Endothelial cell of umbilical vein (primary cell): ENCODE results near the gene STX11. TPM values are rescaled to one million over a fixed set of nuclear protein-coding genes. Genes with fewer than 3 reads are reported as not detected.

ENCODE experiments used
- BruUV-seq: library from RNA; stranded (reverse); fragments of 400-500 nt; replicated peaks from 2 replicates; lab custom pipeline; 2021; lab: Mats Ljungman, UMichigan
- CTCF ChIA-PET: fragments of 300-600, 350-600 bp; sonication (Branson Sonifier 250); formaldehyde crosslinking; loops from one replicate; lab custom pipeline; 2021; ENCODE audit warnings: antibody characterized with exemption, inconsistent platforms; lab: Charles Lee
- POLR2A ChIA-PET: fragments of 300-600, 350-600 bp; sonication (Branson Sonifier 250); formaldehyde crosslinking; loops from one replicate; lab custom pipeline; 2021; ENCODE audit warnings: antibody characterized with exemption, inconsistent platforms; lab: Charles Lee
- DNase-seq: peaks from one replicate; pipeline ENCODE4 v3.0.0-alpha.2; 2011; ENCODE audit warnings: low read depth, low spot score
- FAIRE-seq: peaks from 2 replicates; lab custom pipeline; 2011; peaks lifted over from hg19 to GRCh38; lab: Jason Lieb, UNC
- H2AFZ ChIP-seq: 2 replicates; pipeline ENCODE4 v1.6.0; 2012; ENCODE audit warnings: low read depth, low read length, control low read depth, inconsistent platforms
- H3K27ac ChIP-seq: 2 replicates; pipeline ENCODE4 v1.5.1; 2011; ENCODE audit warnings: low read depth, mild to moderate bottlenecking, control low read depth, low read length, moderate library complexity; ENCODE audit not compliant: insufficient read depth
- H3K27me3 ChIP-seq, 2 experiments: 2 replicates each; pipeline versions ENCODE4 v1.6.0 to v1.6.1; 2011; ENCODE audit warnings: low read length in 2 of 2, mixed read lengths in 1 of 2; ENCODE audit not compliant: control insufficient read depth in 2 of 2, insufficient read depth in 2 of 2
- H3K36me3 ChIP-seq, 2 experiments: 2 replicates in 1 of 2; 3 replicates in 1 of 2; pipeline ENCODE4 v1.5.1; 2011; ENCODE audit warnings: low read length in 2 of 2, mild to moderate bottlenecking in 1 of 2, moderate library complexity in 1 of 2; ENCODE audit not compliant: control insufficient read depth in 2 of 2, insufficient read depth in 2 of 2; ENCODE audit errors: extremely low read depth in 1 of 2
- H3K4me1 ChIP-seq: 3 replicates; pipeline ENCODE4 v1.5.1; 2011; ENCODE audit warnings: mild to moderate bottlenecking, low read length; ENCODE audit not compliant: control insufficient read depth, insufficient read depth; ENCODE audit errors: extremely low read depth
- H3K4me2 ChIP-seq: 2 replicates; pipeline ENCODE4 v1.6.1; 2011; ENCODE audit warnings: low read length, control low read depth, mixed read lengths; ENCODE audit not compliant: insufficient read depth
- H3K4me3 ChIP-seq, 3 experiments: fragments of 200-600 bp in 1 of 3; sonication (generic), shearing (Covaris generic) in 1 of 3; replicated peaks in 1 of 3; 2 replicates each; pipeline ENCODE4 v1.5.1; 2011 to 2016; ENCODE audit warnings: control low read depth in 3 of 3, low read length in 3 of 3, mild to moderate bottlenecking in 2 of 3, inconsistent platforms in 1 of 3, low read depth in 1 of 3, moderate library complexity in 1 of 3; ENCODE audit not compliant: insufficient read depth in 1 of 3
- H3K79me2 ChIP-seq: 2 replicates; pipeline ENCODE4 v1.6.0; 2012; ENCODE audit warnings: low read length, inconsistent platforms; ENCODE audit not compliant: control insufficient read depth, insufficient read depth
- H3K9ac ChIP-seq: replicated peaks from 2 replicates; pipeline ENCODE3; 2011; ENCODE audit warnings: low read length, control low read depth; ENCODE audit not compliant: insufficient read depth; ENCODE audit errors: extremely low read depth
- H3K9me1 ChIP-seq: replicated peaks from 3 replicates; pipeline ENCODE4 v1.6.0; 2011; ENCODE audit warnings: mild to moderate bottlenecking, low read length; ENCODE audit not compliant: control insufficient read depth, insufficient read depth; ENCODE audit errors: extremely low read depth
- H3K9me3 ChIP-seq: replicated peaks from 2 replicates; pipeline ENCODE4 v1.5.1; 2012; ENCODE audit warnings: low read length, inconsistent platforms; ENCODE audit not compliant: control insufficient read depth, insufficient read depth
- H4K20me1 ChIP-seq: replicated peaks from 2 replicates; pipeline ENCODE3; 2011; ENCODE audit warnings: mild to moderate bottlenecking, low read length; ENCODE audit not compliant: control insufficient read depth, insufficient read depth; ENCODE audit errors: extremely low read depth
- CTCF ChIP-seq, 2 donors: IDR thresholded peaks; 1 replicate in 1 of 2; 2 replicates in 1 of 2; pipeline ENCODE4 v1.5.1; 2011; ENCODE audit warnings: low read length in 2 of 2, mild to moderate bottlenecking in 2 of 2, moderate library complexity in 2 of 2, control low read depth in 1 of 2, inconsistent platforms in 1 of 2, low read depth in 1 of 2; ENCODE audit not compliant: insufficient read depth in 1 of 2; ENCODE audit errors: extremely low read depth in 1 of 2
- EZH2 ChIP-seq: IDR thresholded peaks from 2 replicates; pipeline ENCODE4 v1.6.1; 2012; ENCODE audit warnings: borderline replicate concordance, low read depth, mild to moderate bottlenecking, moderate library complexity, low read length, inconsistent platforms; ENCODE audit not compliant: severe bottlenecking
- FOS ChIP-seq: IDR thresholded peaks from 2 replicates; pipeline ENCODE4 v1.6.1; 2011; ENCODE audit warnings: mild to moderate bottlenecking, low read length, moderate library complexity, borderline replicate concordance; ENCODE audit not compliant: insufficient read depth
- GATA2 ChIP-seq: IDR thresholded peaks from 2 replicates; pipeline ENCODE4 v1.7.0; 2011; ENCODE audit warnings: low read depth, mild to moderate bottlenecking, moderate library complexity, mixed read lengths, low read length; ENCODE audit not compliant: insufficient read length, insufficient read depth
- JUN ChIP-seq: IDR thresholded peaks from 2 replicates; pipeline ENCODE4 v1.6.1; 2011; ENCODE audit warnings: borderline replicate concordance, low read depth; ENCODE audit not compliant: insufficient read length, insufficient read depth
- MAX ChIP-seq: IDR thresholded peaks from 2 replicates; pipeline ENCODE4 v1.6.1; 2011; ENCODE audit not compliant: insufficient read depth, insufficient read length
- MYC ChIP-seq: IDR thresholded peaks from one replicate; pipeline ENCODE4 v1.6.1; 2011; ENCODE audit warnings: mild to moderate bottlenecking, low read depth, low read length
- POLR2A ChIP-seq: IDR thresholded peaks from 2 replicates; pipeline ENCODE4 v1.6.1; 2012; ENCODE audit warnings: low read depth, mild to moderate bottlenecking, control low read depth, low read length
- POLR2AphosphoS5 ChIP-seq: IDR thresholded peaks from 2 replicates; pipeline ENCODE4 v1.6.1; 2012; ENCODE audit warnings: low read depth, mild to moderate bottlenecking, control low read depth, low read length, moderate library complexity; ENCODE audit not compliant: insufficient read depth
- dilution Hi-C: fragments of 300-500 bp; cut with MboI; formaldehyde crosslinking; loops from one replicate; pipeline ENCODE4 v1.15.0; 2019; ENCODE audit warnings: low sequenced_read_pairs; ENCODE audit not compliant: extremely low pct_ligation_motif_present
- intact Hi-C: fragments of 100-400 bp; cut with micrococcal nuclease; formaldehyde crosslinking; loops from one replicate; pipeline ENCODE4 v1.10.0; 2022
- polyA plus RNA-seq, 4 experiments: library from polyadenylated mRNA; depleted of rRNA in 3 of 4; stranded (reverse) in 3 of 4; unstranded in 1 of 4; fragments of >200 nt; gene quantifications; 2 replicates each; pipeline versions ENCODE4 v1.2.1 to v1.2.3, GENCODE V29; 2011 to 2012; ENCODE audit warnings: missing spikeins in 1 of 4
- total RNA-seq: library from RNA; stranded (reverse); gene quantifications from 2 replicates; pipeline ENCODE4 v1.2.3, GENCODE V29; 2021

STX11 gene
- total and polyA plus RNA-seq, 2 donors (not counting 3 experiments of a cell fraction or from before 2014, with no cell fraction given) = 4.7 to 8.9 TPM

GRCh38 chr6:144185133-144185836 lies 35.0 kb downstream of the STX11 start:
- Histone ChIP-seq H3K4me1 (peaks cover 5% of the 10 kb centered on the region), H3K9me1 (no peaks in the 10 kb centered on the region), H3K4me3 (no peak overlapping the region), H3K79me2 (no peaks in the 10 kb centered on the region), H3K4me2 (no peak overlapping the region), H3K27ac (no peak overlapping the region), H3K36me3 (peaks cover 4% of the 10 kb centered on the region in 2 experiments), H3K27me3 (no peaks in the 10 kb centered on the region), H2AFZ (no peak overlapping the region), H3K9me3 (no peaks in the 10 kb centered on the region), H4K20me1 (no peaks in the 10 kb centered on the region), H3K9ac (no peak overlapping the region)
- FAIRE-seq = no peak
- BruUV-seq = no TSS peak
- CTCF ChIA-PET = interaction anchor here (2.0 kb wide), 1 partner anchor 80 kb away, joined by 7 read pairs; no protein-coding TSS in a partner anchor
- dilution Hi-C loops = no loop called here
- DNase-seq = no peak
- intact Hi-C loops = no loop called here
- POLR2A ChIA-PET = no interaction called here
- TF ChIP-seq POLR2A = no peak
- TF ChIP-seq CTCF (IDR thresholded peaks at IDR 0.05; ENCODE audit: extremely low read depth in 1 of 2, insufficient read depth in 1 of 2, low read depth in 1 of 2, low read length in 2 of 2) = no peak
- TF ChIP-seq JUN = no peak
- TF ChIP-seq FOS = no peak
- TF ChIP-seq MAX = no peak
- TF ChIP-seq EZH2 = no peak
- no peak for TF ChIP-seq POLR2AphosphoS5
- TF ChIP-seq GATA2 = no peak
- TF ChIP-seq MYC = no peak
